Skeletal muscle satellite cell (primary cell): ENCODE data around the gene GNG10.

Source experiments
- H3K27me3 ChIP-seq: 2 replicates; pipeline ENCODE4 v1.7.0; 2013; ENCODE audit warnings: low read length; ENCODE audit not compliant: control insufficient read depth, insufficient read depth
- H3K36me3 ChIP-seq: 2 replicates; pipeline ENCODE4 v1.7.0; 2013; ENCODE audit warnings: mild to moderate bottlenecking, control low read depth, low read length; ENCODE audit not compliant: insufficient read depth
- H3K4me1 ChIP-seq: 2 replicates; pipeline ENCODE4 v1.7.0; 2013; ENCODE audit warnings: low read length; ENCODE audit not compliant: control insufficient read depth, insufficient read depth
- H3K4me2 ChIP-seq: 2 replicates; pipeline ENCODE4 v1.7.0; 2013; ENCODE audit warnings: mild to moderate bottlenecking, low read length
- H3K4me3 ChIP-seq: 2 replicates; pipeline ENCODE4 v1.7.0; 2013; ENCODE audit warnings: low read length
- H3K9ac ChIP-seq: 2 replicates; pipeline ENCODE4 v1.7.0; 2013; ENCODE audit warnings: mild to moderate bottlenecking, low read depth, low read length, moderate library complexity
- H3K9me3 ChIP-seq: replicated peaks from 2 replicates; pipeline ENCODE4 v1.7.0; 2013; ENCODE audit warnings: mild to moderate bottlenecking, control low read depth, low read length

GNG10 gene

DNA sequence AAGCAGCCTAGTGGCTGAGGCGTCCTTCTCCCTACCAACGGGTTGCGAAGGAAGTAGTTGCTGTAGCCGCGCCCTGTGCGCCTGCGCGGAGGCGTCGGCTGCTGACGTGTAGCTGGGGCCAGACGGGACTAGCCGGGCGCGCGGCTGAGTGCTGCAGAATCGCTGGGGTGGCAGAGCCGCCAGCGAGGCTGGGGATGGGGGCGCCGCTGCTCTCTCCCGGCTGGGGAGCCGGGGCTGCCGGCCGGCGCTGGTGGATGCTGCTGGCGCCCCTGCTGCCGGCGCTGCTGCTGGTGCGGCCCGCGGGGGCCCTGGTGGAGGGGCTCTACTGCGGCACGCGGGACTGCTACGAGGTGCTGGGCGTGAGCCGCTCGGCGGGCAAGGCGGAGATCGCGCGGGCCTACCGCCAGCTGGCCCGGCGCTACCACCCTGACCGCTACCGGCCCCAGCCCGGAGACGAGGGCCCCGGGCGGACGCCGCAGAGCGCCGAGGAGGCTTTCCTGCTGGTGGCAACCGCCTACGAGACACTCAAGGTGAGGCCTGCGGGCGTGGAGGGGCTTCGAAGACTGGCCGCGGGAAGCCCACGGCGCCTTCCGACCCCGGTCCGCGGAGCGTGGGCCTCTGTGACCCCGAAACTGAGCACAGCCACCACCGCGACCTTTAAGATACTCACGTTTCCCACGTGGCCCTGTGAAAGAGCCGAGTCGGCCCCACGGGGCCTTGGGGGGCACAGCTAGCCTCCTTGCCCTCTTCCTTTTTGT, 30.0 kb upstream of the GNG10 start, which contains the start of gene DNAJC25:
Gene DNAJC25 (plus strand): TSS at position 121 of the 758 bp plus-strand sequence. CDS start 74 bp downstream, at position 195.
- Histone ChIP-seq H3K4me3 (peak within 1 kb of the TSS; percentile 78), H3K9ac (peak within 1 kb of the TSS; percentile 94), H3K4me1 (peaks cover 21% of the 10 kb centered on the region), H3K27me3 (no peaks in the 10 kb centered on the region), H3K4me2 (peak within 1 kb of the TSS; percentile 97), H3K36me3 (no peaks in the 10 kb centered on the region), H3K9me3 (no peaks in the 10 kb centered on the region)

GRCh38 chr9:111632060-111632459, 29.3 kb upstream of the GNG10 start:
- Histone ChIP-seq H3K4me2 (peak overlapping the region; percentile 97), H3K36me3 (no peaks in the 10 kb centered on the region), H3K9ac (peak overlapping the region; percentile 94), H3K4me1 (peaks cover 21% of the 10 kb centered on the region), H3K9me3 (no peaks in the 10 kb centered on the region), H3K27me3 (no peaks in the 10 kb centered on the region), H3K4me3 (peak overlapping the region; percentile 78)

DNA sequence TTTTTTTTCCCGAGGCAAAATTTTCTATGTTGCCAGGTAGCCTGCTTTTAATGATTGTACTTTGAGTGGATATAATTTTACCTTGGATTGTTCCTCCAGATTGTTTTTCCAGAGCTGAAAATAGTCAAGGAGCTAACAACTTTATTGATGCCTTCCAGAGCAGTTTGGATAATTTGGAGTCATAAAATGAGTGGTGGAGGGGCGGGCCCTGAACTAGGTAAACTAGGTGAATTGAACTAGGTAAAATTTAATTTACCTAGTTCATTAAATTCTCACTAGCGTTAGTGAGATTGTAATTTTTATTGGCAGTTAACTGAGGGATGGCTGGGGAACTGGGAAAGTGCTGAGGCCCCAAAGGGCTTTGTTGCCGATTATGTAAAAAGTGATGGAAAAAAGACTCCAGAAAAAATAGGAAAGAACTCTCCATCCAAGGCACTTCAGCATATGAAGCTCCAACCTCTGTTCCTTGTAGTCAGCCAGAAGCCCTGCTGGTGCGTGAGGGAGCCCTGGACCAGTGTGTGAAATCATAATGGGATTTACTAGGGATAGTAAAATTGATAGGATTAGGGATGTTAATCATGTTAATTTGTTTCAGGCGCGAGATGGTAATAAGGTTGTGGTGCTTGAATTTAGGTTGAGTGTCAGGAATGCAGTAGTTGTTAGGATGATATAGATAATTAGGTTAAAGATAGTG, 28.6 kb upstream of the GNG10 start:
- H3K27me3 ChIP-seq, result no peaks in the 10 kb centered on the region
- peak overlapping the region; percentile 94 for H3K9ac ChIP-seq
- no peaks in the 10 kb centered on the region for H3K9me3 ChIP-seq
- H3K36me3 ChIP-seq, result no peaks in the 10 kb centered on the region
- H3K4me1 ChIP-seq, result peaks cover 21% of the 10 kb centered on the region
- H3K4me3 ChIP-seq, result peak overlapping the region; percentile 78
- H3K4me2 ChIP-seq, result peak overlapping the region; percentile 97

- Histone ChIP-seq H3K36me3 (no peaks in the 10 kb centered on the region), H3K27me3 (no peaks in the 10 kb centered on the region), H3K9me3 (no peaks in the 10 kb centered on the region), H3K4me3 (peak overlapping the region; percentile 78), H3K9ac (no peak overlapping the region), H3K4me1 (peaks cover 21% of the 10 kb centered on the region), H3K4me2 (peak overlapping the region; percentile 97)
Observed at GRCh38 chr9:111633389-111633736, 28.0 kb upstream of the GNG10 start.

GRCh38 chr9:111634860-111635259, 26.5 kb upstream of the GNG10 start:
- Histone ChIP-seq H3K27me3 (no peaks in the 10 kb centered on the region), H3K4me1 (peaks cover 24% of the 10 kb centered on the region), H3K36me3 (no peaks in the 10 kb centered on the region), H3K9me3 (no peaks in the 10 kb centered on the region), H3K4me2 (no peak overlapping the region), H3K4me3 (no peak overlapping the region), H3K9ac (no peak overlapping the region)

- Histone ChIP-seq H3K4me3 (no peak overlapping the region), H3K36me3 (no peaks in the 10 kb centered on the region), H3K9ac (no peak overlapping the region), H3K27me3 (no peaks in the 10 kb centered on the region), H3K4me2 (no peak overlapping the region), H3K4me1 (peaks cover 15% of the 10 kb centered on the region), H3K9me3 (no peaks in the 10 kb centered on the region)
Observed at GRCh38 chr9:111637421-111637950, 23.9 kb upstream of the GNG10 start.

- Histone ChIP-seq H3K4me1 (peaks cover 2% of the 10 kb centered on the region), H3K9ac (no peak overlapping the region), H3K4me2 (no peak overlapping the region), H3K27me3 (no peaks in the 10 kb centered on the region), H3K4me3 (no peak overlapping the region), H3K9me3 (no peaks in the 10 kb centered on the region), H3K36me3 (peaks cover 40% of the 10 kb centered on the region)
Observed at GRCh38 chr9:111644195-111644772, 17.1 kb upstream of the GNG10 start.

DNA sequence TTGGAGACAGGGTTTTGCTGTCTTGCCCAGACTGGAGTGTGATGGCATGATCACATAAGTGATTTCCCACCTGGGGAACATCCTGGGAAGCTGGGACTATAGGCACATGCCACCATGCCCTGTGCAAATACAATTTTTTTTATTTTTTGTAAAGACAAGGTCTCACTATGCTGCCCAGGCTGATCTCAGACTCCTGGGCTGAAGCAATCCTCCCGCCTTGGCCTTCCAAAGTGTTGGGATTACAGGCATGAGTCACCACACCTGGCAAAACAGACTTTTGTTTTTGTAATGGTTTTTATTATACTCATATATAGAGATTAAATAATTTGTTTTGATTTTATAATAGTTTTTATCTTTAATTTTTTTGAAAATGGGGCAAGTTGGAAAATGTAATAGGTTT, 15.6 kb upstream of the GNG10 start:
- H3K36me3 ChIP-seq, result peaks cover 54% of the 10 kb centered on the region
- H3K9ac ChIP-seq, result no peak overlapping the region

GRCh38 chr9:111646417-111646816, 15.0 kb upstream of the GNG10 start:
- Histone ChIP-seq H3K27me3 (no peaks in the 10 kb centered on the region), H3K36me3 (peaks cover 54% of the 10 kb centered on the region)

More for the DNA sequence above, 15.6 kb upstream of the GNG10 start:
- Histone ChIP-seq H3K9me3 (no peaks in the 10 kb centered on the region), H3K4me1 (no peaks in the 10 kb centered on the region), H3K4me3 (no peak overlapping the region), H3K4me2 (no peak overlapping the region), H3K27me3 (no peaks in the 10 kb centered on the region)

GRCh38 chr9:111648066-111648465, 13.3 kb upstream of the GNG10 start:
- Histone ChIP-seq H3K36me3 (peaks cover 51% of the 10 kb centered on the region), H3K4me2 (no peak overlapping the region), H3K27me3 (no peaks in the 10 kb centered on the region)

More at GRCh38 chr9:111646417-111646816, 15.0 kb upstream of the GNG10 start:
- no peaks in the 10 kb centered on the region for H3K4me1 ChIP-seq
- H3K9ac ChIP-seq, result no peak overlapping the region
- no peak overlapping the region for H3K4me3 ChIP-seq
- no peaks in the 10 kb centered on the region for H3K9me3 ChIP-seq
- no peak overlapping the region for H3K4me2 ChIP-seq

GRCh38 chr9:111649016-111649415, 12.4 kb upstream of the GNG10 start:
- peaks cover 51% of the 10 kb centered on the region for H3K36me3 ChIP-seq
- no peaks in the 10 kb centered on the region for H3K4me1 ChIP-seq
- H3K4me2 ChIP-seq, result no peak overlapping the region
- no peak overlapping the region for H3K9ac ChIP-seq
- no peaks in the 10 kb centered on the region for H3K27me3 ChIP-seq
- no peaks in the 10 kb centered on the region for H3K9me3 ChIP-seq
- H3K4me3 ChIP-seq, result no peak overlapping the region

More at GRCh38 chr9:111648066-111648465, 13.3 kb upstream of the GNG10 start:
- Histone ChIP-seq H3K4me3 (no peak overlapping the region), H3K9me3 (no peaks in the 10 kb centered on the region), H3K9ac (no peak overlapping the region), H3K4me1 (no peaks in the 10 kb centered on the region)
